Left renal pelvis (tissue), 4 donors: ENCODE measurements around the gene FAU. TPM values are rescaled to one million over a fixed set of nuclear protein-coding genes. Genes with fewer than 3 reads are reported as not detected.
"Not testable (repeated sequence)": the region's sequence is repeated elsewhere in the genome, so short reads cannot be mapped to it uniquely, and the experiment has no call there.

Source experiments
- DNase-seq, 4 donors: peaks; one replicate each; pipeline ENCODE4 v3.0.0-alpha.2; 2013; ENCODE audit warnings: low read depth in 4 of 4, low spot score in 3 of 4
- polyA plus RNA-seq, 4 donors: library from polyadenylated mRNA; unstranded; fragments of 120-200 nt; gene quantifications; one replicate each; pipeline ENCODE4 v1.2.1, GENCODE V29; 2013; ENCODE audit not compliant: insufficient read length in 4 of 4

The FAU gene
- polyA plus RNA-seq, 4 donors, result 557 to 830 (median 587) TPM

DNA sequence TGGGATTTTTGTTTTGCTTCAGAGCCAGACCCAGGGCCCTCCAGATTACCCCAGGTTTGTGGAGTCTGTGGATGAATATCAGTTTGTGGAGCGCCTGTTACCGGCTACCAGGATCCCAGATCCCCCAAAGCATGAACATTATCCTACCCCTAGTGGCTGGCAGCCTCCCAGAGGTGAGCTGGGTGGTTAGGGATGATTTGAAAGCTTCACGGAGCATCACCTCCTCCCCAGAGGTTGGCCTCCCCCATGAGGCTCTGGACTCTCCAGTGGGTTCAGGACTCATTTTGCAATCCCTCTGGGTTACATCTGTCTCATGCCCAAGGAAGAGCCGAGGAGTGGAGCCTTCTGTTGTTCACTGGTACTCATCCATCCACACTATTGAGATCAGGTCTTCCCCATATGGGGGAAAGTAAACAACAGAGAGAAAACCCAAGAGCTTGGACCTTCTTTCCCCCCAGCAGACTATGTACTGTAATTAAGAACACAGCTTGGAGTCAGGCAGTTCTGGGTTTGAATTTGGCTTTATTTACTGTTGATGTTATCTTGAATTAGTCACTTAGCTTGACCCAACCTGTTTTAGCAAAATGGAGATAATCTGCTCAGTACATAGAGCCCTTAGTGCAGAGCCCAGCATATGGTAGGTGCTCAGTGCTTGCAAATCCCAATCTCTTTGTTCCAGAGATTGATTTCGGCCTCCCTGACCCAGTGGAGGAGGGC, 2.7 kb upstream of the FAU start:
- DNase-seq, result no peak

DNA sequence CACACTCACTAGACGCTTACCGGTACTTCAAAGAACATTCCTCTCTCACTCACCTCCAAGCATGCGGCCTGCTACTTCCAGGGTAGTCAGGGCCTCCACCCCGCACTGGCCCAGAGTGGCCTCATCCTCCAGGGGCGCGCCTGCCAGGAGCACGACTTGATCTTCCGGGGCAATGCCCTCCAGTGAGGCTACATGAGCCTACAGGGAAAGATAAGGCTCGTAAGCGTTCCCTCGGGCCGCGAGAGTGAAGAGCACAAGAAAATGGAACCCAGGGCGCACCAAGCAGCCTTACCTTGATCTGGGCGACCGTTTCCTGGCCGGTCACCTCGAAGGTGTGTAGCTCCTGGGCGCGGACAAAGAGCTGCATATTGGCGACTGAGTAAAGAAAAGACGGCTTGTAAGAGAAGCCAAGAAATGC, 478 bp downstream of the FAU start:
- no peak for DNase-seq

- no peak for DNase-seq
These were observed 1.1 kb downstream of the FAU start for GRCh38 chr11:65120831-65121230.

DNA sequence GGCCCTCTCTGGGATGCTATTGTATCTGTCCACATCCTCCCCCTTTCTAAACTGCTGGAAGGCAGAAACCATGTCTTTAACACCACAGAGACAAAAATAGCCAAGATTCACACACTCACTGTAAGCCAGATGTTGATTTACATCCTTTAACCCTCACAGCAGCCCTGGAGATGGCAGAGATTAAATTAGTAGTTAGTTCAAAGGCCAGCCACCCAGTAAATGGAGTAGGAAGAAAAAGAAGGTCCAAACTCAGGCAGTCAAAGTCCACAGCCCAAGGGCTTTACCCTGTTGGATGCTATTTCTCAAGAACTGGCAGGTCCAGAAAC, 2.3 kb downstream of the FAU start:
- DNase-seq, result no peak

GRCh38 chr11:65118891-65119669, 2.9 kb downstream of the FAU start:
- DNase-seq, result not testable (repeated sequence)

- no peak for DNase-seq
These were observed 3.7 kb downstream of the FAU start for GRCh38 chr11:65118097-65118837.

DNA sequence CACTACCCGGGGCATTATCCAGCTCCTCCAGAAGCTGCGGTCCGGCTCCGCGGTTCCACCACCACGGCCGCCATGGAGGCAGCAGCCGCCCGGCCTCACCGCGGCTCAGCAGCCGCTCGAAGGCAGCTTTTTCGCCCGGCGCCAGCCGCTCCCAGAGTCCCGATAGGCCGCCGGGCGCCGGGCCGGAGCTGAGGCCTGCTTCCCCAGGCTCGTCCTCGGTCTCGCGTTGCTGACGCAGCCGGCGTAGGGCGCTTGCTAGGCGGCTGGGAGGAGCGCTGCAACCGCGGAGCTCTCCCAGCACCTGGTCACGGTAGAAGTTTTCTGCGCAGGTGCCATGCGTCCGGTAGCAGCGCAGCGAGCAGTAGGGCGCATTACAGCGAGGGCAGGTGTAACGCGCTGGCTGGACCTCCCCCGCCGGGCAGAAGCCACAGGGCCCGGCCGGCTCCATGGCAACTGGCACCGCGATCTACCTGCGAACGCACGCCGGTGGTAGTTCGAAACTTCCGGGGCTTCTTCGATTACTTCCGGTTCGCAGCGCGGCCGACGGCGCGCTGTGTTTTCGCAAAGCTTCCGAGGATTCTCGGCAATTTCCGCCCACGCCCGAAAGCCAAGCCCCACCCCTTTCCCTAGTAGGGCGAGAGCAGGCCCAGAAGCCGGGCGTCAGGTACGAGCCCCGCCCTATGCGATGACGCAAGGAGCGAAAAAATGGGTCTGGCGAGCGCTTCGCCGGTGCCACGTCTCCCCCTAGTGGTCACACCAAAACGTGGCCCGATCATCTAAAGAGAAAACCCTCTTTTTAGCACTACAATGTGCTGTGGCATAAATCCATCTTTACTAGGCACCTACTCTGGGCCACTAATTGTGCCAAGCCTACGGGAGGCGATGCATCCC, 4.5 kb downstream of the FAU start, which contains the start of gene ZNHIT2:
Gene ZNHIT2 (minus strand): TSS at position 496 of the 891 bp plus-strand sequence. CDS start 48 bp downstream, at position 448.
- peak; percentile 97 to 98 (median 98) for DNase-seq

DNA sequence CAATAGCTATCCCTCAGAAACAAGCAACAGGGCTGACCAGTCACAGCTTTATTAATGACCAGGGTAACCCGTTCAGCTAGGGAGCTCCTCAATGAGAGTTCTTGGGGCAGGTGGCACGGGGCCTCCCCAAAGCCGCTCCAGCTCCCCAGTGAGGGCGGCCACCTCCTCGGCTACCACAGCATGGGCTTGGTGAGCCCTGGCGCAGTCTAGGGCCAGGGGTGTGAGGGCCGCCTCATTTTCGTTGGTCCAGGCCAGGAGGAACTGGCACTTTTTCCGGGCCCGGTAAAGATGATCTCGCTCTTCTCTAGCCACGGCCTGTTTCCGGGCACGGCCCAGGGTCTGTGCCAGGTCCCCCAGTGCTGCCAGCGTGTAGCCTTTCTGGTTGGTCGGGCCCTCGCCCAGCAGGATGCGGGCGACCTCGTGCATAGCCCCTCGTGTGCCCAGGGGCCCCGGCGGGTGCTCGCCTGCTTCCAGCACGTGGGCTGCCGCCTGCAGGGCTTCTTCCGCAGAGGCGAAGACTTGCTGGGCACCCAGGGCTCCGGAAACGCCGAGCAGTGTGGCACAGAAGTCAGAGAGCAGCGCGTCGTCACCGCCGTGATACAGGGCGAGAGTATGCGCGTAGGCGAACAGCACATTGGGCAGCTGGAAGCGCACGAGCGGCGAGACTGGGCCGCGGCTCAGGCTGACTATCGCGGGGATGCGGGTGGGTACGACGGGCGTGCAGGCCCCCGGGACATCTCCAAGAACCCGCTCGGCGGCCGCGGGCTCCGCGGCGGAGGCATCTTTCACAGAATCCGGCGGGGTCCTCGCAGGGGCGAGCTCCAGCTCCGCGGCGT, 5.3 kb downstream of the FAU start:
- DNase-seq, result no peak

DNA sequence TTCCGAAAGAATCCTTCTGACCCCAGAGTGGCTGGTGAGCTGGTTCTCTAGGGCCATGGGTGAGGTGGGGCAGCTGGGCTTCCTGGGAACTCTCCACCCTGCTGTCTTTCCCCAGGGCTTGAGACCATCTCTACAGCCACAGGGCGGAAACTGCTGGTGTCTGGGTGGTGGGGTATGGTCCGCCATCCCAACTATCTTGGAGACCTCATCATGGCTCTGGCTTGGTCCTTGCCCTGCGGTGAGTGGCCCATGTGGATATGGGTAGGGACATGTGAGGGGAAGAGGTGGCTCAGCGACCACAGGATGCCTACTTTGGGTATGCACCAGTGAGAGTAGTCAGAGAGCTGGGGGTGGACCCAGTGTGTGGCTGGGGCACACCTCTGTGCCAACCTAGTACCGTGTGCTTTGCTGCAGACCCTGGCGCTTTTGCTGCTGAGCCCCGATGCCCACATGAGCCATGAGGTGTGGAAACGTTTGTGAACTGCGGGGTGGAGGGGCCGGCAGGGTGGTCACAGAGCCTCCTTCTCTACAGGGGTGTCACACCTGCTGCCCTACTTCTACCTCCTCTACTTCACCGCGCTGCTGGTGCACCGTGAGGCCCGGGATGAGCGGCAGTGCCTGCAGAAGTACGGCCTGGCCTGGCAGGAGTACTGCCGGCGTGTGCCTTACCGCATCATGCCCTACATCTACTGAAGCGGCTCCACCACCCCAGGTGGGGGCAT, 6.4 kb downstream of the FAU start:
- DNase-seq, result no peak

DNA sequence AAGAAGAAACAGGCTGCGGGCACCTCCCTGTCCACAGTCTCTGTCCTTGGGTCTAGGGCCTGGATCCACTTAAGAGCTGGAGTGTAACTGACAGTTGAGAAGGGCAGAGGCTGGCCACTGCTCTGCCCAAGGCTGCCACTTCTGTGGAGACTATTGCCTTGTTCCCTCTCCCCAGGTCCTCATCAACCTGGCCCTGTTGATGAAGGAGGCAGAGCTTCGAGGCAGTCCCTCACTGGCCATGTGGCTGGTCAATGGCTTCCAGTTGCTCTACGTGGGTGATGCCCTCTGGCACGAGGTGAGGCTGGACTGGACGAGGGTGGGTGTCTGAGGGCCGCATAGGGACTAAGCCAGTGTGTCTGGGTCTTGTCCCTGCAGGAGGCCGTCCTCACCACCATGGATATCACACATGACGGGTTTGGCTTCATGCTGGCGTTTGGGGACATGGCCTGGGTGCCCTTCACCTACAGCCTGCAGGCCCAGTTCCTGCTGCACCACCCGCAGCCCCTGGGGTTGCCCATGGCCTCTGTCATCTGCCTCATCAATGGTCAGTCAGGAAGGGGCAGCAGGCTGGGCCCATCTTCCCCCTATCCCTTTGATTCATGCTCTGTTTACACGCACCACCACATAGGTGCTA, 7.3 kb downstream of the FAU start:
- no peak for DNase-seq

- no peak for DNase-seq
These were observed 8.1 kb downstream of the FAU start for GRCh38 chr11:65113839-65114238.

DNA sequence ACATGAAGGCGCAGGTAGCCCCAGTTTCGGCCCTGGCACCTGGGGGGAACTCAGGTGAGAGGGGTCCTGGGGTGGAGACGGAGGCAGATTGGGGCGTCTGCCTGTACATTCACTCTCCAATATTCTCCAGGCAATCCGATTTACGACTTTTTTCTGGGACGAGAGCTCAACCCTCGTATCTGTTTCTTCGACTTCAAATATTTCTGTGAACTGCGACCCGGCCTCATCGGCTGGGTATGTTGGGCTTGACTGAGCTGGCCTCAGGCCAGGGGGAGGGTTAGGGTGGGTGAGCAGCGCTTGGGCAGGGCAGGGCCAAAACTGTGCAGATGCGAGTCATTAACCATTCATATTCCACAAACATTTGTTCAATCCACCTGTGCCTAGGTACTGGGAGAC, 8.6 kb downstream of the FAU start:
- DNase-seq, result no peak

GRCh38 chr11:65112546-65113360, 9.2 kb downstream of the FAU start:
- no peak for DNase-seq

DNA sequence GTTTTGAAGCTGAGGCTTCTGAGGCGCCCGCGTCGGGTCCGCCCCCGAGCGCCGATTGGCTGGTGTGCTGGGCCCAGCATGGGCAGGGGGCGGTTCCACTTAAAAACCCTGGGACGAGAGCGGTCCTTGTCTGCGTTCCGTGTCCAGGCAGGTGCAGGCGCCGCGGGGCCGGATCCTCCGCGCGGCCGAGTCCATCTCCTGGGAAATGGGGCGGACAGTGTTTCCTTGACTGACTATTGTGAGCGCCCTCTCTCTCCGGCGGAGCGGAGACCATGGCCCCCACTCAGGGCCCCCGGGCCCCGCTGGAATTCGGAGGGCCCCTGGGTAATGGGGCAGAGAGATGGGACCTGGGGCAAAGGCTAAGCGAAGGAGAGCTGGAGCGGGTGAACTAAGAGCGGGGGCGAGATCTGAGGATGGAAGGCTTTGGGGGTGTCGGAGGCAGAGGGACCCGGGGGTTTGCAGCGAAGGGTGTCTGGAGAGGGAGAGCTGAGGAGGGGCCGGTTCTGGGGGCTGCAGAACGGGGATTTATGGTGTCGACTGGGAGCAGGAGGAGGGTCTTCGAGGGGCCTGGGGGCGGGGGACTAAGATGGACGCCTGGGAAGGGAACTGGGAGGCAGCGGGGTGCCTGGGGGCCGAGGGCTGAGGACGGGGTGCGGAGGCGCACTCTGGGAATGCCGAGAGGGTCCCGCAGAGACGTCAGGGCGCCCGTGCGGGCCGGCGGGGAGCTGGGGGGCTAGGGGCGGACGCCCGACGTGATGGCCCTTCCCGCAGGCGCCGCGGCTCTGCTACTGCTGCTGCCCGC, 10.0 kb downstream of the FAU start, which contains the start of gene TM7SF2:
Gene TM7SF2 (plus strand): TSS at position 129 of the 802 bp plus-strand sequence. CDS start 144 bp downstream, at position 273.
- peak in 2 of 4 donors; percentile 89 to 90 for DNase-seq

GRCh38 chr11:65111159-65111743, 10.7 kb downstream of the FAU start:
- DNase-seq, result no peak

DNA sequence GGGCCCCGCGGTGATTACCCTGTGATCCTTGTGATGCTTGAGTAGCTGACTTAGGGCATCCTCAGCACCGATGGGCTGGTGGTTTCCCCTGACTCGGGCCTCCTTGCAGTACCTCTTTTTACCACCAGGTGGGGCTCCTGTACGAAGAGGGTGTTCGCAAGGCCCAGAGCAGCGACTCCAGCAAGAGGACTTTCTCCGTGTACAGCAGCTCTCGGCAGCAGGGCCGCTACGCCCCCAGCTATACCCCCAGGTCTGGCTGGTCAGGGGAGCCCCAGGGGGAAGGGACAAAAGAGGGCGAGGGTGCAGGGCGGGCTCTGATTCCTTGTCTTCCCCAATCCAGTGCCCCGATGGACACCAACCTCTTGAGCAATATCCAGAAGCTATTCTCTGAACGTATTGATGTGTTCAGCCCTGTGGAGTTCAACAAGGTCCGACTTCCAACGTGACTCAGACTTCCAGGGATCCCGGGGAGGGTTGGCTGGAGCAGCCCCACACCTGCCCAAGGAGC, 11.5 kb downstream of the FAU start:
- peak in 1 of 4 donors; percentile 67 for DNase-seq
